Spinal cord (tissue), 10 donors: ENCODE measurements around the gene FLVCR2. TPM values are rescaled to one million over a fixed set of nuclear protein-coding genes. Genes with fewer than 3 reads are reported as not detected.

ENCODE experiments used
- DNase-seq, 6 donors: peaks; one replicate each; pipeline versions ENCODE4 v3.0.0 to v3.0.0-alpha.2; 2013 to 2015; ENCODE audit warnings: low spot score in 6 of 6, low read depth in 4 of 6
- H3K27ac ChIP-seq: one replicate; pipeline ENCODE4 v1.5.1; 2013; ENCODE audit warnings: low read depth, low read length, control low read depth
- H3K27me3 ChIP-seq: one replicate; pipeline ENCODE4 v1.6.1; 2013; ENCODE audit warnings: low read length; ENCODE audit not compliant: control insufficient read depth, insufficient read depth
- H3K36me3 ChIP-seq: one replicate; pipeline ENCODE4 v1.6.1; 2013; ENCODE audit warnings: low read length; ENCODE audit not compliant: control insufficient read depth, insufficient read depth
- H3K4me1 ChIP-seq: one replicate; pipeline ENCODE4 v1.6.1; 2013; ENCODE audit warnings: low read length; ENCODE audit not compliant: control insufficient read depth, insufficient read depth
- H3K4me3 ChIP-seq: one replicate; pipeline ENCODE4 v1.5.1; 2013; ENCODE audit warnings: low read depth, low read length, control low read depth
- H3K9me3 ChIP-seq: one replicate; pipeline ENCODE4 v1.6.1; 2013; ENCODE audit warnings: low read length; ENCODE audit not compliant: control insufficient read depth, insufficient read depth
- WGBS: methylation state at CpG from one replicate; pipeline ENCODE4 v1.1.5; 2013; ENCODE audit warnings: missing lambda C conversion rate; ENCODE audit not compliant: insufficient coverage; 5-methylcytosine and 5-hydroxymethylcytosine counted together
- polyA plus RNA-seq, 2 donors: library from polyadenylated mRNA; unstranded; fragments of 120-200 nt; gene quantifications; one replicate each; pipeline ENCODE4 v1.2.1, GENCODE V29; 2013; ENCODE audit not compliant: insufficient read length in 2 of 2
- total RNA-seq, 2 donors: library from RNA; depleted of rRNA in 1 of 2; stranded (reverse); fragments of 120-200 nt in 1 of 2; fragments of >200 nt in 1 of 2; gene quantifications; one replicate each; pipeline versions ENCODE4 v1.2.3 to v1.2.4, GENCODE V29; 2013 to 2014
- donor health status: healthy.

FLVCR2 gene
- total and polyA plus RNA-seq, 4 donors: 8.8 to 19.0 (median 11.6) TPM

DNA sequence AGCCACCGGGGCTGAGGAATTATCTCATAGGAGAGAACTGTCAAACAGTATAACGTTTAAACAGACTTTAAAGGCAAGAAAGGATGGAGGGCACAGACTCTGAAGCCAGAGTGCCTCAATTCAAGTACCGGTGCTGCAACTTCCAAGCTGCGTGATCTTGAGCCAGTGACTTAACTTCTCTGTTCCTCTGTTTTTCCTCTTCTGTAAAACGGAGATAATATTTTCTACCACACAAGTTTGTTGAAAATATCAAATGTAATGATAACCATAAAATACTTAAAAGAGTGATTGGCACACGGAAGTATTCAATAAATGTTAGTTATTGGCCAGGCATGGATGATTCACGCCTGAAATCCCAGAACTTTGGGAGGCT is 38.0 kb upstream of the FLVCR2 start:
- DNase-seq: no peak
- Histone ChIP-seq H3K4me1 (no peaks in the 10 kb centered on the region), H3K9me3 (no peaks in the 10 kb centered on the region), H3K27ac (no peak overlapping the region), H3K27me3 (no peaks in the 10 kb centered on the region), H3K4me3 (no peak overlapping the region), H3K36me3 (no peaks in the 10 kb centered on the region)
- 86% methylated on average over 3 of the region's 7 CpGs for WGBS

- Histone ChIP-seq H3K27ac (no peak overlapping the region), H3K36me3 (no peaks in the 10 kb centered on the region), H3K4me3 (no peak overlapping the region), H3K4me1 (no peaks in the 10 kb centered on the region), H3K9me3 (no peaks in the 10 kb centered on the region), H3K27me3 (no peaks in the 10 kb centered on the region)
- peak in 1 of 6 donors; percentile 40 for DNase-seq
- 57% methylated on average over 8 of the region's 10 CpGs for WGBS
These were observed 35.8 kb upstream of the FLVCR2 start for GRCh38 chr14:75542588-75543091.

- Histone ChIP-seq H3K36me3 (no peaks in the 10 kb centered on the region), H3K4me1 (no peaks in the 10 kb centered on the region), H3K4me3 (no peak overlapping the region), H3K9me3 (no peaks in the 10 kb centered on the region), H3K27ac (no peak overlapping the region), H3K27me3 (no peaks in the 10 kb centered on the region)
- DNase-seq: no peak
- whole genome bisulfite sequencing: 82% methylated on average over 2 of the region's 4 CpGs
These were observed 35.2 kb upstream of the FLVCR2 start for GRCh38 chr14:75543253-75543652.

DNA sequence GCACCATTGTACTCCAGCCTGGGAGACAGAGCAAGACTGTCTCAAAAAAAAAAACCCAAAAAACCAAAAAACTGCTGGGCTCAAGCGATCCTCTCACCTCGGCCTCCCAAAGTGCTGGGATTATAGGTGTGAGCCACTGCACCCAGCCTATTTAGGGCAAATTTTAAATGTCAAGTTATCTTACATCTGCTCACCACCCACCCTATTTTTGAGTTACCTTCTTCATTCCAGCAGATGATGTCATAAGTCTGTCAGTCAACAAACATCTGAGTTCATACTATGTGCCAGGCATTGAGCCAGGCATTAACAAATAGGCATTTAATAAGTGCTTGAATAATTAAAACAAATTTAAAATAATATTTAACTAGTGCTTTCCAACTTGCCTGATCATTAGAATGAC is 34.6 kb upstream of the FLVCR2 start:
- Histone ChIP-seq H3K27me3 (no peaks in the 10 kb centered on the region), H3K9me3 (no peaks in the 10 kb centered on the region), H3K4me1 (no peaks in the 10 kb centered on the region), H3K27ac (no peak overlapping the region), H3K4me3 (no peak overlapping the region), H3K36me3 (no peaks in the 10 kb centered on the region)
- DNase-seq: no peak
- WGBS: 100% methylated on average over 2 of the region's 2 CpGs

GRCh38 chr14:75545907-75546306 is 32.5 kb upstream of the FLVCR2 start:
- Histone ChIP-seq H3K4me3 (no peak overlapping the region), H3K4me1 (no peaks in the 10 kb centered on the region), H3K36me3 (no peaks in the 10 kb centered on the region), H3K9me3 (no peaks in the 10 kb centered on the region), H3K27ac (no peak overlapping the region), H3K27me3 (peaks cover 4% of the 10 kb centered on the region)
- 95% methylated on average over 11 of the region's 13 CpGs for WGBS
- DNase-seq: no peak

DNA sequence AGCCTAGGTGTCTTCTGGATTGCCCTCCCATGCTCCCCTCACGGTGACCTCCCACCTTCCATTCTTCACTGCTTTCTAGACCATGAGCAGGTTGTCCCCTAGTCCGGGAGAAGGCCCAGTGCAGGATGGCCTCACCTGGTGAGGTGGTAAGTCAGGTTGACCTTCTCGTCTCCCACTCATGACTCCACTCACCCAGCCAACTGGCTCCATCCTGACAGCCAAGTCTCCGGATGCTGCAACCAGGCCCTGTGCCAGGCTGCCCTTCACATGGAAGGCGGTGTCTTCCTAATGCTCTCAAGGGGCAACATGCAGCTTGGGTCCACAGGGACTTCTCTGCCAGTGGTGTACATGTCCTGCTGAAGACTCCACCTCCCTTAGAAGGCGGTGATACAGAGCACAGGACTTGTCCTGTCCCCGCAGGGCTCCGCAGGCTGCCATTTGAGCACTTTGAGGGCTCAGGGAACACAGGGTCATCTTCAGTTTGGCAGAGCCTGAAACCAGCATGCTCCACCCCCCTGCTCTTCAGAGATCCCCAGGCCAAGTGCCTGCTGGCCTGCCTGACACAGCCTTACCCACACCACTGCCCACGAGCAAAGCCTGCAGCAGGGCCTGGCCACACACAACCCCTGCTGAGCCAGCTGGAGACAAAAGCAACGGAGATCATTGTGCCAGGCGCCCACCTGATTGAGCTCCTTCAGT is 30.7 kb upstream of the FLVCR2 start:
- peaks cover 4% of the 10 kb centered on the region for H3K27me3 ChIP-seq
- no peak overlapping the region for H3K4me3 ChIP-seq
- H3K27ac ChIP-seq: no peak overlapping the region
- no peaks in the 10 kb centered on the region for H3K9me3 ChIP-seq
- 91% methylated on average over 9 of the region's 11 CpGs for WGBS
- H3K36me3 ChIP-seq: no peaks in the 10 kb centered on the region
- no peaks in the 10 kb centered on the region for H3K4me1 ChIP-seq
- no peak for DNase-seq

DNA sequence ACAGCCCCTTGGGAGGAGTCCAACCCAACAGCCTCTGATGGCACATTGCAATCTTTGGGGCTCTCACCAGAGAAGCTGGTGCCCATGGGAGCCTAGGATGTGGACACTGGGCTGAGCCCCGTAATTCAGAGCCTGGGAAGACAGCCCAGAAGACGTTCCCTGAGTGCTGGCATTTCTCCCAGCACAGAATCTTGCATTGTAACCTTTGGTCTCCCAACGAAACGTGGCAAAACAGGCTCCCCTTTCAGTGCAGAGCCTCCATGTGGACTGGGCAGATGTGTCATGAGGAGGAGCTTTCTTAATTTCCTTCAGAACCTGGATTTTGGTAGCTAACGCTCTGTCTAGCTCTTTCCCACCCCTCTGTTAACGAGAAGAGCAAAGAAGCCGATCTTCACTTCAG is 29.9 kb upstream of the FLVCR2 start:
- Histone ChIP-seq H3K9me3 (no peaks in the 10 kb centered on the region), H3K27me3 (peaks cover 4% of the 10 kb centered on the region), H3K4me3 (no peak overlapping the region), H3K27ac (no peak overlapping the region), H3K4me1 (no peaks in the 10 kb centered on the region), H3K36me3 (no peaks in the 10 kb centered on the region)
- WGBS: 60% methylated on average over 5 of the region's 7 CpGs
- peak in 1 of 6 donors; percentile 14 for DNase-seq

- Histone ChIP-seq H3K9me3 (no peaks in the 10 kb centered on the region), H3K36me3 (no peaks in the 10 kb centered on the region), H3K4me3 (no peak overlapping the region), H3K4me1 (no peaks in the 10 kb centered on the region), H3K27ac (no peak overlapping the region), H3K27me3 (peaks cover 4% of the 10 kb centered on the region)
- WGBS: 76% methylated on average over 5 of the region's 5 CpGs
- no peak for DNase-seq
These were observed 29.3 kb upstream of the FLVCR2 start for GRCh38 chr14:75549169-75549568.

- DNase-seq: no peak
- Histone ChIP-seq H3K4me1 (no peaks in the 10 kb centered on the region), H3K36me3 (no peaks in the 10 kb centered on the region), H3K4me3 (no peak overlapping the region), H3K27me3 (peaks cover 4% of the 10 kb centered on the region), H3K27ac (no peak overlapping the region), H3K9me3 (no peaks in the 10 kb centered on the region)
- 83% methylated on average over 3 of the region's 7 CpGs for WGBS
These were observed 27.4 kb upstream of the FLVCR2 start for GRCh38 chr14:75551021-75551420.

DNA sequence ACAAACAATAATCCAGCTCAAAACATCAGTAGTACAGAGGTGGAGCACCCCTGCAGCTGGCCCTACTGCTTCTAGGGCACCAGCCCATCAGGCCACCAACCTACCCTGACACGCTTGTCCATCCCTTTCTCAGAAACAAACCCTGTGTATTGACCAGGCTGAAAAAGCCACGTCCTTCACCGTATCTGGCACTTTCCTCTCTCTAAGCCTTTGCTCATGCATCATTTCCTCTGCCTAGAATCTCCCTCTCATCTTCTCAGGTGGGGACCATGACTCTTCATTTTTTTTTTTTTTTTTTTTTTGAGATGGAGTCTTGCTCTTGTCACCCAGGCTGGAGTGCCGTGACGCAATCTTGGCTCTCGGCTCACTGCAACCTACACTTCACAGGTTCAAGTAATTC is 25.3 kb upstream of the FLVCR2 start:
- Histone ChIP-seq H3K4me3 (no peak overlapping the region), H3K27me3 (peaks cover 4% of the 10 kb centered on the region), H3K4me1 (no peaks in the 10 kb centered on the region), H3K9me3 (no peaks in the 10 kb centered on the region), H3K36me3 (no peaks in the 10 kb centered on the region), H3K27ac (no peak overlapping the region)
- DNase-seq: no peak
- 100% methylated on average over 3 of the region's 6 CpGs for WGBS
